OCI-LY7 (cell line): ENCODE data around the gene NFE2L1. TPM values are rescaled to one million over a fixed set of nuclear protein-coding genes. Genes with fewer than 3 reads are reported as not detected.

ENCODE experiments used
- BruUV-seq: library from RNA; stranded (reverse); fragments of 400-500 nt; replicated peaks from 2 replicates; lab custom pipeline; 2021; lab: Mats Ljungman, UMichigan
- CTCF ChIA-PET: fragments of 300-600 bp; sonication (Branson Sonifier 250); formaldehyde crosslinking; loops from one replicate; lab custom pipeline; 2022; ENCODE audit warnings: antibody characterized with exemption; ENCODE audit not compliant: unreplicated experiment; lab: Charles Lee
- POLR2A ChIA-PET: fragments of 300-600 bp; sonication (Branson Sonifier 250); formaldehyde crosslinking; loops from one replicate; lab custom pipeline; 2022; ENCODE audit warnings: antibody characterized with exemption; lab: Charles Lee
- DNase-seq: peaks from one replicate; pipeline ENCODE4 v3.0.0-alpha.2; 2015; ENCODE audit warnings: low spot score
- H2AFZ ChIP-seq: fragments of 200-600 bp; sonication (generic), shearing (Covaris generic); 2 replicates; pipeline ENCODE4 v1.6.1; 2014; ENCODE audit warnings: mild to moderate bottlenecking, antibody characterized with exemption, low read length, moderate library complexity
- H3K27ac ChIP-seq: fragments of 200-600 bp; sonication (generic); 2 replicates; pipeline ENCODE4 v1.5.1; 2014; ENCODE audit warnings: mixed run types, low read depth, mild to moderate bottlenecking, moderate library complexity, low read length, inconsistent platforms; ENCODE audit not compliant: poor library complexity, severe bottlenecking
- H3K36me3 ChIP-seq: fragments of 200-600 bp; sonication (generic); 2 replicates; pipeline ENCODE4 v1.6.1; 2014; ENCODE audit warnings: mild to moderate bottlenecking, antibody characterized with exemption, low read length, moderate library complexity, mixed read lengths; ENCODE audit not compliant: insufficient read depth
- H3K4me1 ChIP-seq: fragments of 200-600 bp; sonication (generic); 2 replicates; pipeline ENCODE4 v1.5.1; 2014; ENCODE audit warnings: mild to moderate bottlenecking, low read length; ENCODE audit not compliant: insufficient read depth, poor library complexity, severe bottlenecking
- H3K4me2 ChIP-seq: fragments of 200-600 bp; sonication (generic); 2 replicates; pipeline ENCODE4 v1.6.1; 2014; ENCODE audit warnings: mild to moderate bottlenecking, low read length
- H3K4me3 ChIP-seq: fragments of 200-600 bp; sonication (generic); 2 replicates; pipeline ENCODE4 v1.5.1; 2014; ENCODE audit warnings: mild to moderate bottlenecking, low read depth, low read length; ENCODE audit not compliant: poor library complexity, severe bottlenecking
- H3K79me2 ChIP-seq: fragments of 200-600 bp; sonication (generic); 2 replicates; pipeline ENCODE4 v1.6.1; 2016; ENCODE audit warnings: low read depth, mild to moderate bottlenecking, low read length, moderate library complexity, mixed read lengths; ENCODE audit not compliant: insufficient read depth
- H3K9me2 ChIP-seq: fragments of 200-600 bp; sonication (generic); 2 replicates; pipeline ENCODE4 v1.6.1; 2016; ENCODE audit warnings: mild to moderate bottlenecking, low read length, mixed read lengths; ENCODE audit not compliant: insufficient read depth
- H3K9me3 ChIP-seq: fragments of 200-600 bp; sonication (generic); 2 replicates; pipeline ENCODE4 v1.6.1; 2014; ENCODE audit warnings: mild to moderate bottlenecking, mixed run types, low read length, mixed read lengths
- H4K20me1 ChIP-seq: fragments of 200-600 bp; sonication (generic); 2 replicates; pipeline ENCODE4 v1.6.1; 2014; ENCODE audit warnings: mild to moderate bottlenecking, antibody characterized with exemption, low read length, moderate library complexity, mixed read lengths; ENCODE audit not compliant: insufficient read depth
- EZH2phosphoT487 ChIP-seq: fragments of 200-600 bp; sonication (generic); IDR thresholded peaks from 2 replicates; pipeline ENCODE4 v1.6.1; 2018; ENCODE audit warnings: low read depth, borderline replicate concordance, mild to moderate bottlenecking, mixed run types, antibody characterized with exemption, low read length, moderate library complexity, mixed read lengths
- intact Hi-C: fragments of 100-400 bp; cut with micrococcal nuclease; formaldehyde crosslinking; loops from one replicate; pipeline ENCODE4 v1.10.0; 2022; ENCODE audit not compliant: unreplicated experiment
- total RNA-seq, 2 experiments: library from RNA; depleted of rRNA in 1 of 2; stranded (reverse); fragments of >200 nt in 1 of 2; shearing (Covaris generic) in 1 of 2; gene quantifications; 2 replicates each; pipeline ENCODE4 v1.2.3, GENCODE V29; 2014 to 2022
- TF ChIP-seq, protein P1 (sequence below): fragments of 200-600 bp; sonication (generic); conservative IDR thresholded peaks from 2 replicates; pipeline ENCODE4 v1.5.1; 2014; ENCODE audit warnings: mild to moderate bottlenecking, antibody characterized with exemption, low read length, moderate library complexity, mixed read lengths

Gene NFE2L1
- total RNA-seq, 2 experiments from 2014 or later: 42.3 to 106 TPM

DNA sequence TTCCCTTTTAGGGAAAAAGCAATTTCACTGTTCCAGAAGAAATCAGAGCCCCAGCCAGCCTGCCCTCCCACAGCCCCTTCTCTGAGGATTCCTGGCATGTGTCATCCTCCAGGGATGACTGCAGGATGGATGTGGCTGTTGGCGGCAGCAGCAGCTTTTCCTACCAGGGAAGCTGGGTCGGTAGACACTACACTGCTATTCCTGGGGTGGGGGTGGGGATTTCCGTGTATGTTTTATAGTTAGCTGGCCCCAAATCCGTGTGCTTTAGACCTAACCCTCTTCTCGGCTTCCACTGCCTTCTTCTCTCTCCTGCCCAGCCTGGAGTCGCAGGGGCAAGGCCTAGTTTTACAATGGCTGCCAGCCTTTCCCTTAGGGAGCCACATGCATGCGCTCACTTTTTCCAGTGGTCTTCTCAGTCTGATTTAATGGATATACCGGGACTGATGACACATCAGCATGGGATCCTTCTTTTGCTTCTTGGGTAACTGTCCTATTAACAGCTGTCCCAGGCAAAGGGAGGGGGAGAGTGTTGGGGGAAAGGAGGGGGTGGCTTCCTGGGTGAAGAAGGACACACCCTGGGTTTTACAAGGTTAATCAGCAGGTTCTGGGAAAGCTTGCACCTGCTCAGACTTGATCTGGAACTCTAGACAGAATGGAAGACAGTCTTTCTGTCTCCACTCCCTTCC is 2.7 kb upstream of the NFE2L1 start:
- H3K4me2 ChIP-seq: peak overlapping the region; percentile 89; the same call in 1 of the 2 replicates
- H3K4me1 ChIP-seq: peaks cover 36% of the 10 kb centered on the region

DNA sequence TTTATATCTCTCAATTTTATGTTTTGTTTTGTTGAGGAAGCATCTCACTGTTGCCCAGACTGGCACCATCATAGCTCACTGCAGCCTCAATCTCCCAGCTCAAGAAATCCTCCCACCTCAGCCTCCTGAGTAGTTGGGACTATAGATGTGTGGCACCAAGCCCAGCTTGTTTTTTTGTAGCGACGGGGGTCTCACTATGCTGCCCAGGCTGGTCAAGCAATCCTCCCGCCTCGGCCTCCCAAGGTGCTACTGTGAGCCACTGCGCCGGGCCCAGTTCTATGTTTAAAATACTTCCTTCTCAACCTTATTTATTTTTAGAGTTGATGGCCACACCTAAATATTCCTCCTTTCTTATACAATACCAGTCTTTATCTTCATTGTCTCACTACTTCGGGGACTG is 1.9 kb upstream of the NFE2L1 start:
- intact Hi-C loops: no loop called here
- DNase-seq: no peak
- H3K36me3 ChIP-seq: peaks cover 10% of the 10 kb centered on the region
- ChIA-PET CTCF (interaction anchor here (0.8 to 1.8 kb wide), 2 partner anchors 10 kb away, joined by 4 to 6 read pairs; no protein-coding TSS in a partner anchor), POLR2A (interaction anchor here (3.6 kb wide), 1 partner anchor 10 kb away, joined by 29 read pairs; no protein-coding TSS in a partner anchor)
- H4K20me1 ChIP-seq: no peaks in the 10 kb centered on the region; the same call in 1 of the 2 replicates
- H3K4me2 ChIP-seq: peak overlapping the region; percentile 89
- no peak overlapping the region for H2AFZ ChIP-seq
- no peaks in the 10 kb centered on the region for H3K9me3 ChIP-seq
- BruUV-seq: no TSS peak
- H3K27ac ChIP-seq: no peak overlapping the region
- H3K4me1 ChIP-seq: peaks cover 44% of the 10 kb centered on the region
- no peaks in the 10 kb centered on the region for H3K9me2 ChIP-seq
- peak overlapping the region; percentile 78 for H3K4me3 ChIP-seq
- H3K79me2 ChIP-seq: peaks cover 47% of the 10 kb centered on the region
- TF ChIP-seq, protein P1, sequence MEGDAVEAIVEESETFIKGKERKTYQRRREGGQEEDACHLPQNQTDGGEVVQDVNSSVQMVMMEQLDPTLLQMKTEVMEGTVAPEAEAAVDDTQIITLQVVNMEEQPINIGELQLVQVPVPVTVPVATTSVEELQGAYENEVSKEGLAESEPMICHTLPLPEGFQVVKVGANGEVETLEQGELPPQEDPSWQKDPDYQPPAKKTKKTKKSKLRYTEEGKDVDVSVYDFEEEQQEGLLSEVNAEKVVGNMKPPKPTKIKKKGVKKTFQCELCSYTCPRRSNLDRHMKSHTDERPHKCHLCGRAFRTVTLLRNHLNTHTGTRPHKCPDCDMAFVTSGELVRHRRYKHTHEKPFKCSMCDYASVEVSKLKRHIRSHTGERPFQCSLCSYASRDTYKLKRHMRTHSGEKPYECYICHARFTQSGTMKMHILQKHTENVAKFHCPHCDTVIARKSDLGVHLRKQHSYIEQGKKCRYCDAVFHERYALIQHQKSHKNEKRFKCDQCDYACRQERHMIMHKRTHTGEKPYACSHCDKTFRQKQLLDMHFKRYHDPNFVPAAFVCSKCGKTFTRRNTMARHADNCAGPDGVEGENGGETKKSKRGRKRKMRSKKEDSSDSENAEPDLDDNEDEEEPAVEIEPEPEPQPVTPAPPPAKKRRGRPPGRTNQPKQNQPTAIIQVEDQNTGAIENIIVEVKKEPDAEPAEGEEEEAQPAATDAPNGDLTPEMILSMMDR: no peak

More for the DNA sequence above, 2.7 kb upstream of the NFE2L1 start:
- H3K9me3 ChIP-seq: no peaks in the 10 kb centered on the region
- H3K9me2 ChIP-seq: no peaks in the 10 kb centered on the region
- peaks cover 1% of the 10 kb centered on the region; the same call in 1 of the 2 replicates for H3K36me3 ChIP-seq
- no peak overlapping the region for H3K27ac ChIP-seq
- no peaks in the 10 kb centered on the region; the same call in 1 of the 2 replicates for H4K20me1 ChIP-seq
- no peak for TF ChIP-seq EZH2phosphoT487
- TF ChIP-seq, protein P1: no peak
- ChIA-PET CTCF (interaction anchor here (0.8 to 1.8 kb wide), 2 partner anchors 9 to 11 kb away, joined by 4 to 6 read pairs; no protein-coding TSS in a partner anchor), POLR2A (interaction anchor here (3.6 kb wide), 1 partner anchor 11 kb away, joined by 29 read pairs; no protein-coding TSS in a partner anchor)
- H3K79me2 ChIP-seq: peaks cover 39% of the 10 kb centered on the region
- DNase-seq: no peak
- no TSS peak for BruUV-seq
- H3K4me3 ChIP-seq: no peak overlapping the region
- intact Hi-C loops: no loop called here
- H2AFZ ChIP-seq: no peak overlapping the region
